ENCODE results near the gene MYCBP2.
A peak's percentile ranks its signal among the peaks of the same experiment; 100 is the strongest.

MYCBP2 gene

GRCh38 chr13:77177646-77178045, 149.2 kb downstream of the MYCBP2 start:
- peaks cover 22% of the 10 kb centered on the region for H3K36me3 Mint-ChIP-seq
- H3K4me3 Mint-ChIP-seq, result no peak overlapping the region
- no peak overlapping the region for H3K27ac Mint-ChIP-seq
- no peaks in the 10 kb centered on the region for H3K27me3 Mint-ChIP-seq
- H3K9me3 Mint-ChIP-seq (ENCODE audit: low read depth), result no peaks in the 10 kb centered on the region
- H3K4me1 Mint-ChIP-seq (ENCODE audit: low read depth), result peaks cover 2% of the 10 kb centered on the region

DNA sequence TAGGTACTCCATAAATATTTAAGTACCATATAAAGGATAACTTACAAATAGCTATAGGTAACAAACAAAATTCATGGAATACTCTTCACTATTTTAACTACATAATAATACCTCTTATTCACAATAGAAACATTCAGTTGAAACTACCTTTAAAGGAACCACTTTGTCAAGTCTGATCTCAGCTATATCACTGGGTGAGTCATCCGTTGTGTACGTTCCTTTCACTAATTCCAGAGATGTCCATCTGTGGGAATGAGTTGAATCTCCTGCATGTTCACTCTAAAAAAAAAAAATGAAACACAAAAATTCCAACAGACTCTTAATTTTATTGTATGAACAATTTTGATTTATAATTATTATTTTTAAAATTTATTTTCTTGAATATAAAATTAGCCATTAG, 150.5 kb downstream of the MYCBP2 start:
- H3K27me3 Mint-ChIP-seq, result no peaks in the 10 kb centered on the region
- H3K36me3 Mint-ChIP-seq, result peaks cover 23% of the 10 kb centered on the region

DNA sequence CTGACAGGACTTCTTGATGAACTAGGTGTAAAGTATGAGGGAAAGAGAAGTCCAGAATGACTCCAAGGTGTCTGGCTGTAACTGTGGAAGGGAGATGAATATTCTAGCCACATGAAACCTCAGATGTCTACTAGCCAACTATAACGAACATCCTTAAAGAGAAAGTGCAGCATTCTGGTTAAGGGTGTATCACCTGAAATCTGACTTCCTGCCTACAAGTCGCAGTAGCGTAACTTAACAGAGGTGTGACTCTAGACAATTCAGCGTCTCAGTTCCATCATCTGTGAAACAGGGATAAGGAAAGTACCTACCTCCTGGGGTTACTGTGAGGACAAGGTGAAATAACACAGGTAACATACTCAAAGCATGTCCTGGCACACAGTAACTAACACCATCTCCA, 154.2 kb downstream of the MYCBP2 start:
- peaks cover 3% of the 10 kb centered on the region for H3K4me1 Mint-ChIP-seq (ENCODE audit: low read depth)
- H3K4me3 Mint-ChIP-seq, result no peak overlapping the region
- H3K9me3 Mint-ChIP-seq (ENCODE audit: low read depth), result no peaks in the 10 kb centered on the region
- no peaks in the 10 kb centered on the region for H3K27me3 Mint-ChIP-seq
- H3K27ac Mint-ChIP-seq, result no peak overlapping the region
- peaks cover 26% of the 10 kb centered on the region for H3K36me3 Mint-ChIP-seq

More for the DNA sequence above, 150.5 kb downstream of the MYCBP2 start:
- H3K4me3 Mint-ChIP-seq, result no peak overlapping the region
- no peak overlapping the region for H3K27ac Mint-ChIP-seq
- peaks cover 2% of the 10 kb centered on the region for H3K4me1 Mint-ChIP-seq (ENCODE audit: low read depth)
- no peaks in the 10 kb centered on the region for H3K9me3 Mint-ChIP-seq (ENCODE audit: low read depth)

DNA sequence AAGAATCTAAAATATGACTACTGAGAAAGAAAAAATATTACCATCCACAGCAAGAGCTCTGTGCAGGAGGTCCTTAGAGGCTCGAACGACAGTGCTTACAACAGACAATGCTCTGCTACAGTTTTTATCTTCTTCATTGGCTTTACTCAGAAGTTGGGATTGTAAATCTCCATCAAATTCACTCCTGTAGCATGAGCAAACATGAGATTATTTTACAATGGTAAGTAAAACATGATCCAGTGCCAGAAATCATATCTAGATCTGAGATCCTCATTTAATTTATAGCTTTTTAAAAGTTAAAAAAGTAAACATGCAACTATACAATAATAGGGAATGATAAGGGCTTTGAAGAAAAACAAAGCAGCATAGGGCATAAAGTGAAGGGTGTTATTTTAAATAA, 155.4 kb downstream of the MYCBP2 start:
- Mint-ChIP-seq H3K36me3 (peaks cover 31% of the 10 kb centered on the region), H3K9me3 (ENCODE audit: low read depth) (no peaks in the 10 kb centered on the region), H3K4me1 (ENCODE audit: low read depth) (peaks cover 8% of the 10 kb centered on the region), H3K27ac (no peak overlapping the region), H3K27me3 (no peaks in the 10 kb centered on the region), H3K4me3 (no peak overlapping the region)

DNA sequence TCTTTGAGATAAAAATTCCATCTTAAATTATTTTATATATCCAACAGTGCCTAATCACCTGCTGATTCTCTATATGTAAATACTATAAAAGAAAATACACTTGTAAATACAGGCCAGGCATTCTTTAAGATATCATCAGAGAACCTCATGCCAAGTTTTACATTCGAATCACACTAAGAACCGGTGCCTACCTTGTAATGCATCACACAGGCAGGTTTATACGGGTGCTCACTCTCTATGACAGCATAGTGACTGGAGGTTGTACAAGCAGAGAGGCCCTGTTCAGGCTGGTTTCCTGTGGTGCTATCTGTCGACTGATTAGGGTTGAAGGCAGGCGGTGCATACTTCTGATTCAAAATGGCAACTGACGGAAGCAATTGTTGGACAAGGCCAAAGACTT, 158.7 kb downstream of the MYCBP2 start:
- H3K36me3 Mint-ChIP-seq, result peaks cover 30% of the 10 kb centered on the region
- no peaks in the 10 kb centered on the region for H3K27me3 Mint-ChIP-seq
- no peaks in the 10 kb centered on the region for H3K9me3 Mint-ChIP-seq (ENCODE audit: low read depth)
- H3K4me3 Mint-ChIP-seq, result no peak overlapping the region
- peaks cover 6% of the 10 kb centered on the region for H3K4me1 Mint-ChIP-seq (ENCODE audit: low read depth)
- no peak overlapping the region for H3K27ac Mint-ChIP-seq

DNA sequence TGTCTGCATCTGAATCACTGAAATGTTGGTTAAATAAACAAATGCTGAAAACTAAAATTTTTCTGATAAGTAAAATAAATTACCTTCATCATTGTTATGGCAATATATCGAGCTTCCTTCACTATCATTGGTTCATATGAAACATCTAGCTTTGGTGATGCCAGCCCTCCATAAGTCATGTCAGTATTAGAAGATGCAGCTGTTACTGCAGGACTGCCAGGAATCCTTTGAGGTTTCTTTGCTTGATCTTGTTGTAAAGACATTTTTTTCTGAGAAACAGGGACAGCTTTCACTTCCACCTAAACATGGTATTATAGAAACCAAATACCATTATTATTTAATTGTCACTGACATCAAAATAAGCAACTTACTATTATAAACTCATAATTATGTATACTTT, 176.2 kb downstream of the MYCBP2 start:
- H3K36me3 Mint-ChIP-seq, result peaks cover 18% of the 10 kb centered on the region
- H3K27me3 Mint-ChIP-seq, result no peaks in the 10 kb centered on the region
- H3K4me1 Mint-ChIP-seq (ENCODE audit: low read depth), result no peaks in the 10 kb centered on the region
- no peak overlapping the region for H3K4me3 Mint-ChIP-seq
- H3K9me3 Mint-ChIP-seq (ENCODE audit: low read depth), result no peaks in the 10 kb centered on the region
- H3K27ac Mint-ChIP-seq, result no peak overlapping the region

- H3K36me3 Mint-ChIP-seq, result peaks cover 27% of the 10 kb centered on the region
Measured at GRCh38 chr13:77143431-77143830, 183.5 kb downstream of the MYCBP2 start.

DNA sequence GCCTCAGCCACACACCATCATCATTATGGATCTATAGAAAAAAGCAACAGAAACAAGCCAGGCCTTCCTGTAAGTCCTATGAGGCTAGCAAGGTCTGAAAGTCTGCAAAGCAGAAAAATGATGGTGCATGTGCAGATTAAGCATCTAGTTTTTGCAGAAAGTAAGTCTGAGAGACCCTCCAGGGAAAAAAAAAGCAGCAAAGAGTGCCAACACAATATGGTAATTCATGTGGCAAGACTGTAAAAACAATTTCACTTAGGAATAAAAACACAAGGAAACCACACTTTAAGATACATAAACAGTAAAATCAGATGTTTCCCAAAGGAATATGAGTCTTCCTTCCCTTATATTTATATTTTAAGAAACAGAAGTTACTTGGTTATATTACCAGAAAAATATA, 187.6 kb downstream of the MYCBP2 start:
- no peaks in the 10 kb centered on the region for H3K27me3 Mint-ChIP-seq
- no peaks in the 10 kb centered on the region for H3K4me1 Mint-ChIP-seq (ENCODE audit: low read depth)
- H3K4me3 Mint-ChIP-seq, result no peak overlapping the region
- H3K36me3 Mint-ChIP-seq, result peaks cover 36% of the 10 kb centered on the region
- no peaks in the 10 kb centered on the region for H3K9me3 Mint-ChIP-seq (ENCODE audit: low read depth)
- no peak overlapping the region for H3K27ac Mint-ChIP-seq

More at GRCh38 chr13:77143431-77143830, 183.5 kb downstream of the MYCBP2 start:
- Mint-ChIP-seq H3K9me3 (ENCODE audit: low read depth) (no peaks in the 10 kb centered on the region), H3K4me1 (ENCODE audit: low read depth) (no peaks in the 10 kb centered on the region), H3K27ac (no peak overlapping the region), H3K27me3 (no peaks in the 10 kb centered on the region), H3K4me3 (no peak overlapping the region)

DNA sequence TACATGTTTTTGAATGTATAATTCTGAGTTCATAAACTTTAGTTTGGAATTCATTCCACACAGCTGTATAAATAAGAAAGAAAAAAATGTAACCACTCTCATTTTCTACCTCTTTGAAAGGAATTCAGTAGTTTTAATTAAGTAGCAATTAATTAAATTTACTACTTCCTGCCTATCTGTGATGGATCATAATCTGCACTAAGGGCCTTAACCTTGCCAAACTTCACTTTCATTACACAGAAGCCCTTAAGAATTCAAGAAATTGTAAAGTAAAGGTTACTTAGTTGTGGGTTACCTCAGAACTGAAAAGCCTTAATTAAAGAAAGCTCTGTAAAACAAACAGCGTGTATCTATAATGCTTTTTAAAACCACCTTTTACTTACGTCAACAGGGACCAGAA, 188.1 kb downstream of the MYCBP2 start:
- Mint-ChIP-seq H3K27ac (peak overlapping the region; percentile 17), H3K9me3 (ENCODE audit: low read depth) (no peaks in the 10 kb centered on the region), H3K27me3 (no peaks in the 10 kb centered on the region)

GRCh38 chr13:77136902-77137420, 189.9 kb downstream of the MYCBP2 start:
- no peak overlapping the region for H3K27ac Mint-ChIP-seq
- H3K27me3 Mint-ChIP-seq, result no peaks in the 10 kb centered on the region
- H3K4me1 Mint-ChIP-seq (ENCODE audit: low read depth), result no peaks in the 10 kb centered on the region
- no peak overlapping the region for H3K4me3 Mint-ChIP-seq
- peaks cover 34% of the 10 kb centered on the region for H3K36me3 Mint-ChIP-seq
- H3K9me3 Mint-ChIP-seq (ENCODE audit: low read depth), result no peaks in the 10 kb centered on the region

More for the DNA sequence above, 188.1 kb downstream of the MYCBP2 start:
- H3K4me1 Mint-ChIP-seq (ENCODE audit: low read depth), result no peaks in the 10 kb centered on the region
- no peak overlapping the region for H3K4me3 Mint-ChIP-seq
- peaks cover 36% of the 10 kb centered on the region for H3K36me3 Mint-ChIP-seq

DNA sequence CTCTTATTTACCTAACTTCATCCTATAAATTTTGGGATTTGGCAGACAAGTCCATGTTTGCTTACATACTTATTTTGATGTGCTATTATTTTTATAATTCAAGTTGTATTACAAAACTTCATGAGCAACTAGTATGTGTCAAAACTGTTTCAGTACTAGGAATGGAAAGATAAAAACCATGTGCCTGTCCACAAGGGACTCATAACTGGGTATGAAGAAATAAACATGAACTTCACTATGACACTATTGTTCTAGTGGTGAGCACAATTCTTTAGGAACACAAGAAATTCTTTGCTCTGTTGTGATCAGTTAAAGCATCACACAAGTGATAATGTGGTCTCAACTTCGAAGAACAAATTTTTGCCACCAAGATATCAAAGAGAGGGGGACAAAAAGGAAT, 202.5 kb downstream of the MYCBP2 start:
- Mint-ChIP-seq H3K4me3 (no peak overlapping the region), H3K36me3 (peaks cover 16% of the 10 kb centered on the region), H3K9me3 (ENCODE audit: low read depth) (no peaks in the 10 kb centered on the region), H3K4me1 (ENCODE audit: low read depth) (no peaks in the 10 kb centered on the region), H3K27me3 (no peaks in the 10 kb centered on the region), H3K27ac (no peak overlapping the region)

DNA sequence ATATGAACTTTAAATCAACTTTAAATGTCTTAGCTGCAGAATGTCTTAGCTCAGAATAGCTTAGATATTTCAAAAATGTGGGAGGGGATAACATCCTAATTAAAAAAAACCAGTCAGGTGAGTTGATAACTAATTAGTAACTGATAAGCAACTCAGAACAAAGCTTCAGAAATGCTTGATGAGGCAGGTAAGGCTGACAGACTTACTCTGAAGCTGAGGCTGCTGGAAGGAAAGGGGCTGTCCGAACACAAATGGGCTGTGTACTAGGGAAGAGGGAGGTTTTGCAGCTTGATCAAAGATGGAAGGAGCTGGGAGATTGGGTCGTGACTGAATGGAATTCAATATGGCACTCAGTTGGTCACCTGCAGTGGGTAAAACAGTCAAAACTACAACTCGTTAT, 208.8 kb downstream of the MYCBP2 start:
- Mint-ChIP-seq H3K9me3 (ENCODE audit: low read depth) (no peaks in the 10 kb centered on the region), H3K4me3 (no peak overlapping the region), H3K27ac (no peak overlapping the region), H3K27me3 (no peaks in the 10 kb centered on the region), H3K36me3 (peaks cover 37% of the 10 kb centered on the region), H3K4me1 (ENCODE audit: low read depth) (no peaks in the 10 kb centered on the region)

GRCh38 chr13:77114271-77114670, 212.6 kb downstream of the MYCBP2 start:
- no peak overlapping the region for H3K4me3 Mint-ChIP-seq
- H3K36me3 Mint-ChIP-seq, result peaks cover 53% of the 10 kb centered on the region
- no peaks in the 10 kb centered on the region for H3K27me3 Mint-ChIP-seq
- peaks cover 13% of the 10 kb centered on the region for H3K9me3 Mint-ChIP-seq (ENCODE audit: low read depth)
- no peak overlapping the region for H3K27ac Mint-ChIP-seq
- no peaks in the 10 kb centered on the region for H3K4me1 Mint-ChIP-seq (ENCODE audit: low read depth)

DNA sequence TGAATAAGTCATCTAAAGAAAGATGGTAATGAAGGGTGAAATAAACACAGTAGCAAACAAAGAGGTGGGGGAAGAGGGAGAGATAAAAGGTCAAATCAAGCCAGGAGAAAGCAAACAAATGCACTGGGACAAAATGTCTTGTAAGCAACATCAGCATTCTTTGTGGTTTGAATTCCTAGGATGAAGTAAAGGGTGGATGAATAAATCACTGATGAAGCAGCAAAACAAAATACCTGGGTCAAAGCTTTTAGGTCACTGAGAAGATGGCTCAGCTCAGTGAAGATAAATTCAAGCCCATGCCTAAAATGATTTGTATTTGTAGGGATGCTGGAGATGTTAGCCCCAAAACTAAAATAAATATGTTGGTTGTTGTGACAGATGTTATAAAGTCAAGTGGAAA, 213.4 kb downstream of the MYCBP2 start:
- Mint-ChIP-seq H3K9me3 (ENCODE audit: low read depth) (peaks cover 13% of the 10 kb centered on the region), H3K27ac (no peak overlapping the region), H3K4me1 (ENCODE audit: low read depth) (no peaks in the 10 kb centered on the region), H3K27me3 (no peaks in the 10 kb centered on the region), H3K36me3 (peaks cover 52% of the 10 kb centered on the region), H3K4me3 (no peak overlapping the region)

DNA sequence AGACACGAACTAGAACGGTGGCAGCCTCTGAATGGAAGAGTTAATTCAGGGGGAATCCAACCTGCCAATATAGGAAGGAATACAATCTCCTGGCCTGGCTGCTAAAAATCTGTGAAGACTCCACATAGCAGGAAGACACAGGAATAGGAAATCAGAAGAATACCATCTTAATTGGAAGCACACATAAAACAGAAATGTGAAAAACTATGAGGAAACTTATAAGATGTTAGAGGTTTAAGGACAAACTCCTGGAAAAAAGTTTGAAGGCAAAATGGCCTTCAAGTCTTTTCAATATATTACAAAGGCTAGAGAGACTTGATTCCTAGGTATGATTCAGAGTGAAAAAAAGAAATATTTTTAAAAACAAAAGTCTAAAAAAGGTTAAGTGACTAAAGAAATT, 221.8 kb downstream of the MYCBP2 start:
- no peaks in the 10 kb centered on the region for H3K9me3 Mint-ChIP-seq (ENCODE audit: low read depth)
- H3K36me3 Mint-ChIP-seq, result peaks cover 12% of the 10 kb centered on the region
- H3K27ac Mint-ChIP-seq, result no peak overlapping the region
- no peaks in the 10 kb centered on the region for H3K4me1 Mint-ChIP-seq (ENCODE audit: low read depth)
- H3K27me3 Mint-ChIP-seq, result no peaks in the 10 kb centered on the region
- no peak overlapping the region for H3K4me3 Mint-ChIP-seq

- H3K27ac Mint-ChIP-seq, result no peak overlapping the region
- H3K36me3 Mint-ChIP-seq, result peaks cover 24% of the 10 kb centered on the region
- no peaks in the 10 kb centered on the region for H3K27me3 Mint-ChIP-seq
- no peak overlapping the region for H3K4me3 Mint-ChIP-seq
- H3K4me1 Mint-ChIP-seq (ENCODE audit: low read depth), result peaks cover 2% of the 10 kb centered on the region
- no peaks in the 10 kb centered on the region for H3K9me3 Mint-ChIP-seq (ENCODE audit: low read depth)
Measured at GRCh38 chr13:77099415-77099814, 227.5 kb downstream of the MYCBP2 start.
